ENCODE data around the gene GRK3. TPM values are rescaled to one million over a fixed set of nuclear protein-coding genes. Genes with fewer than 3 reads are reported as not detected.

The GRK3 gene
- total RNA-seq, 1 experiment from 2014 or later, result 14.6 TPM

DNA sequence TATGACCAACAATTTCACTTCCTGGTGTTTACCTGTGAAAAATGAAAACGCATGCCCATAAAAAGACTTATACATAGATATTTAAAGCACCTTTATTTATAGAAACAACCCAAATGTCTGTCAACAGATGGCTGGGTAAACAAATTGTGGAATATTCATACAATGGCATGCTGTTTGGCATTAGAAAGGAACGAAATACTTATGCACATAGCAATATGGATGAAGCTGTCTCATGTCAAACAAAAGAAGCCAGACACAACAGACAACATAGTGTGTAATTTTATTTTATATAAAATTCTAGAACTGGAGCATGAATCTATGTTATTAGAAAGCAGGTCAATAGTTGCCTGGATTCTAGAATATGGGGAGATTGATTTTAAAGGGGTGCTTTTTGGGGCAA, 38.0 kb downstream of the GRK3 start:
- peaks cover 11 to 17% of the 10 kb centered on the region in 2 experiments for H3K4me1 ChIP-seq (ENCODE audit: control insufficient read depth in 1 of 2, insufficient read depth in 2 of 2, low read length in 2 of 2)
- H3K36me3 ChIP-seq (ENCODE audit: control insufficient read depth in 1 of 2, insufficient read depth in 2 of 2, low read length in 2 of 2), result no peaks in the 10 kb centered on the region
- no peaks in the 10 kb centered on the region for H3K27me3 ChIP-seq (ENCODE audit: insufficient read depth, low read length)
- RAD21 ChIA-PET (ENCODE audit: low non-redundant PET in 1 of 2, low total read pairs in 2 of 2, uncharacterized antibody in 2 of 2, unreplicated experiment in 2 of 2), result no interaction called here
- peak overlapping the region; percentile 67 for H3K4me2 ChIP-seq (ENCODE audit: low read length)
- DNase-seq (ENCODE audit: low read depth, low spot score) (no peak), ATAC-seq (no peak)
- no peak overlapping the region for H2AFZ ChIP-seq (ENCODE audit: low read depth, low read length, poor library complexity, severe bottlenecking)
- no peak overlapping the region for H3K9ac ChIP-seq (ENCODE audit: low read length)
- H3K4me3 ChIP-seq (replicated peaks in 1 of 2; ENCODE audit: low read depth in 1 of 2, low read length in 2 of 2), result peak overlapping the region in 1 of 2 experiments; percentile 36; a peak in 1 of 4 replicates
- H3K9me3 ChIP-seq (ENCODE audit: control insufficient read depth in 1 of 2, insufficient read depth in 1 of 2, low read depth in 1 of 2, low read length in 2 of 2), result no peaks in the 10 kb centered on the region
- CTCF ChIA-PET, result no interaction called here
- BruUV-seq (replicated peaks), result no TSS peak
- H3K27ac ChIP-seq (ENCODE audit: low read depth, low read length), result no peak overlapping the region
- no peaks in the 10 kb centered on the region for H3K79me2 ChIP-seq (ENCODE audit: insufficient read depth, low read length)
- intact Hi-C loops (cut with micrococcal nuclease), result no loop called here
- TF ChIP-seq, protein P1, sequence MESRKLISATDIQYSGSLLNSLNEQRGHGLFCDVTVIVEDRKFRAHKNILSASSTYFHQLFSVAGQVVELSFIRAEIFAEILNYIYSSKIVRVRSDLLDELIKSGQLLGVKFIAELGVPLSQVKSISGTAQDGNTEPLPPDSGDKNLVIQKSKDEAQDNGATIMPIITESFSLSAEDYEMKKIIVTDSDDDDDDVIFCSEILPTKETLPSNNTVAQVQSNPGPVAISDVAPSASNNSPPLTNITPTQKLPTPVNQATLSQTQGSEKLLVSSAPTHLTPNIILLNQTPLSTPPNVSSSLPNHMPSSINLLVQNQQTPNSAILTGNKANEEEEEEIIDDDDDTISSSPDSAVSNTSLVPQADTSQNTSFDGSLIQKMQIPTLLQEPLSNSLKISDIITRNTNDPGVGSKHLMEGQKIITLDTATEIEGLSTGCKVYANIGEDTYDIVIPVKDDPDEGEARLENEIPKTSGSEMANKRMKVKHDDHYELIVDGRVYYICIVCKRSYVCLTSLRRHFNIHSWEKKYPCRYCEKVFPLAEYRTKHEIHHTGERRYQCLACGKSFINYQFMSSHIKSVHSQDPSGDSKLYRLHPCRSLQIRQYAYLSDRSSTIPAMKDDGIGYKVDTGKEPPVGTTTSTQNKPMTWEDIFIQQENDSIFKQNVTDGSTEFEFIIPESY (IDR thresholded peaks at IDR 0.05; ENCODE audit: extremely low read depth, insufficient replicate concordance, low read length), result no peak
- no peak for TF ChIP-seq TCF7L2 (IDR thresholded peaks at IDR 0.05; ENCODE audit: borderline replicate concordance, extremely low read depth, insufficient read depth, insufficient read length)
- no peak for TF ChIP-seq SIN3A (IDR thresholded peaks at IDR 0.05; ENCODE audit: low read depth)
- TF ChIP-seq SRF (IDR thresholded peaks at IDR 0.05; ENCODE audit: low read depth), result no peak
- no peak for TF ChIP-seq EGR1 (IDR thresholded peaks at IDR 0.05; ENCODE audit: low read depth)
- no peak for TF ChIP-seq ELF1 (IDR thresholded peaks at IDR 0.05; ENCODE audit: borderline replicate concordance, low read depth)
- no peak for TF ChIP-seq EZH2 (IDR thresholded peaks at IDR 0.05)
- TF ChIP-seq, protein P2, sequence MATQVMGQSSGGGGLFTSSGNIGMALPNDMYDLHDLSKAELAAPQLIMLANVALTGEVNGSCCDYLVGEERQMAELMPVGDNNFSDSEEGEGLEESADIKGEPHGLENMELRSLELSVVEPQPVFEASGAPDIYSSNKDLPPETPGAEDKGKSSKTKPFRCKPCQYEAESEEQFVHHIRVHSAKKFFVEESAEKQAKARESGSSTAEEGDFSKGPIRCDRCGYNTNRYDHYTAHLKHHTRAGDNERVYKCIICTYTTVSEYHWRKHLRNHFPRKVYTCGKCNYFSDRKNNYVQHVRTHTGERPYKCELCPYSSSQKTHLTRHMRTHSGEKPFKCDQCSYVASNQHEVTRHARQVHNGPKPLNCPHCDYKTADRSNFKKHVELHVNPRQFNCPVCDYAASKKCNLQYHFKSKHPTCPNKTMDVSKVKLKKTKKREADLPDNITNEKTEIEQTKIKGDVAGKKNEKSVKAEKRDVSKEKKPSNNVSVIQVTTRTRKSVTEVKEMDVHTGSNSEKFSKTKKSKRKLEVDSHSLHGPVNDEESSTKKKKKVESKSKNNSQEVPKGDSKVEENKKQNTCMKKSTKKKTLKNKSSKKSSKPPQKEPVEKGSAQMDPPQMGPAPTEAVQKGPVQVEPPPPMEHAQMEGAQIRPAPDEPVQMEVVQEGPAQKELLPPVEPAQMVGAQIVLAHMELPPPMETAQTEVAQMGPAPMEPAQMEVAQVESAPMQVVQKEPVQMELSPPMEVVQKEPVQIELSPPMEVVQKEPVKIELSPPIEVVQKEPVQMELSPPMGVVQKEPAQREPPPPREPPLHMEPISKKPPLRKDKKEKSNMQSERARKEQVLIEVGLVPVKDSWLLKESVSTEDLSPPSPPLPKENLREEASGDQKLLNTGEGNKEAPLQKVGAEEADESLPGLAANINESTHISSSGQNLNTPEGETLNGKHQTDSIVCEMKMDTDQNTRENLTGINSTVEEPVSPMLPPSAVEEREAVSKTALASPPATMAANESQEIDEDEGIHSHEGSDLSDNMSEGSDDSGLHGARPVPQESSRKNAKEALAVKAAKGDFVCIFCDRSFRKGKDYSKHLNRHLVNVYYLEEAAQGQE (IDR thresholded peaks at IDR 0.05; ENCODE audit: low read depth), result no peak
- TF ChIP-seq CBX3 (IDR thresholded peaks at IDR 0.05; ENCODE audit: low read depth), result no peak
- no peak for TF ChIP-seq RAD21 (IDR thresholded peaks at IDR 0.05; ENCODE audit: low read depth)
- TF ChIP-seq, protein P3, sequence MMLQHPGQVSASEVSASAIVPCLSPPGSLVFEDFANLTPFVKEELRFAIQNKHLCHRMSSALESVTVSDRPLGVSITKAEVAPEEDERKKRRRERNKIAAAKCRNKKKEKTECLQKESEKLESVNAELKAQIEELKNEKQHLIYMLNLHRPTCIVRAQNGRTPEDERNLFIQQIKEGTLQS (IDR thresholded peaks at IDR 0.05), result no peak
- TF ChIP-seq, protein P4, sequence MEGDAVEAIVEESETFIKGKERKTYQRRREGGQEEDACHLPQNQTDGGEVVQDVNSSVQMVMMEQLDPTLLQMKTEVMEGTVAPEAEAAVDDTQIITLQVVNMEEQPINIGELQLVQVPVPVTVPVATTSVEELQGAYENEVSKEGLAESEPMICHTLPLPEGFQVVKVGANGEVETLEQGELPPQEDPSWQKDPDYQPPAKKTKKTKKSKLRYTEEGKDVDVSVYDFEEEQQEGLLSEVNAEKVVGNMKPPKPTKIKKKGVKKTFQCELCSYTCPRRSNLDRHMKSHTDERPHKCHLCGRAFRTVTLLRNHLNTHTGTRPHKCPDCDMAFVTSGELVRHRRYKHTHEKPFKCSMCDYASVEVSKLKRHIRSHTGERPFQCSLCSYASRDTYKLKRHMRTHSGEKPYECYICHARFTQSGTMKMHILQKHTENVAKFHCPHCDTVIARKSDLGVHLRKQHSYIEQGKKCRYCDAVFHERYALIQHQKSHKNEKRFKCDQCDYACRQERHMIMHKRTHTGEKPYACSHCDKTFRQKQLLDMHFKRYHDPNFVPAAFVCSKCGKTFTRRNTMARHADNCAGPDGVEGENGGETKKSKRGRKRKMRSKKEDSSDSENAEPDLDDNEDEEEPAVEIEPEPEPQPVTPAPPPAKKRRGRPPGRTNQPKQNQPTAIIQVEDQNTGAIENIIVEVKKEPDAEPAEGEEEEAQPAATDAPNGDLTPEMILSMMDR (IDR thresholded peaks at IDR 0.05 in 2 of 3, conservative IDR thresholded peaks at IDR 0.05 in 1 of 3; ENCODE audit: borderline replicate concordance in 1 of 3, insufficient read depth in 1 of 3, low read depth in 2 of 3, low read length in 2 of 3), result no peak
- no peak for TF ChIP-seq EZH2phosphoT487 (IDR thresholded peaks at IDR 0.05; ENCODE audit: borderline replicate concordance)
- TF ChIP-seq ZNF274 (IDR thresholded peaks at IDR 0.05; ENCODE audit: low read depth, low read length), result no peak
- TF ChIP-seq, protein P5, sequence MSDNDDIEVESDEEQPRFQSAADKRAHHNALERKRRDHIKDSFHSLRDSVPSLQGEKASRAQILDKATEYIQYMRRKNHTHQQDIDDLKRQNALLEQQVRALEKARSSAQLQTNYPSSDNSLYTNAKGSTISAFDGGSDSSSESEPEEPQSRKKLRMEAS (IDR thresholded peaks at IDR 0.05), result no peak
- no peak for TF ChIP-seq CEBPB (IDR thresholded peaks at IDR 0.05; ENCODE audit: low read depth)
- TF ChIP-seq SP1 (IDR thresholded peaks at IDR 0.05; ENCODE audit: low read depth), result no peak
- no peak for TF ChIP-seq ZFX (IDR thresholded peaks at IDR 0.05)
- no peaks in the 10 kb centered on the region for H3K9me2 ChIP-seq (ENCODE audit: insufficient read depth)
- POLR2A ChIA-PET, result no interaction called here
- H4K20me1 ChIP-seq (ENCODE audit: insufficient read depth), result no peaks in the 10 kb centered on the region
